Vagina (tissue), 2 donors: ENCODE measurements around the gene ZNF524.

Source experiments
- POLR2A ChIP-seq, 2 donors: fragments of 450-650 bp; IDR thresholded peaks; one replicate each; pipeline ENCODE4 v1.6.1; 2017; ENCODE audit warnings: antibody characterized with exemption in 2 of 2, mild to moderate bottlenecking in 2 of 2, moderate library complexity in 2 of 2
- POLR2AphosphoS5 ChIP-seq, 2 donors: sonication (generic); formaldehyde crosslinking; IDR thresholded peaks; one replicate each; pipeline ENCODE4 v1.9.0; 2017; ENCODE audit warnings: antibody characterized with exemption in 2 of 2, mild to moderate bottlenecking in 2 of 2, low read depth in 1 of 2; ENCODE audit not compliant: insufficient read depth in 1 of 2
- TF ChIP-seq, protein P1 (sequence below), 3 experiments: fragments of 450-650 bp in 2 of 3; fragments of 200-600 bp in 1 of 3; sonication (generic) in 1 of 3; IDR thresholded peaks; one replicate each; pipeline ENCODE4 v1.5.1; 2017 to 2019; ENCODE audit warnings: antibody characterized with exemption in 3 of 3, mild to moderate bottlenecking in 2 of 3, moderate library complexity in 2 of 3

DNA sequence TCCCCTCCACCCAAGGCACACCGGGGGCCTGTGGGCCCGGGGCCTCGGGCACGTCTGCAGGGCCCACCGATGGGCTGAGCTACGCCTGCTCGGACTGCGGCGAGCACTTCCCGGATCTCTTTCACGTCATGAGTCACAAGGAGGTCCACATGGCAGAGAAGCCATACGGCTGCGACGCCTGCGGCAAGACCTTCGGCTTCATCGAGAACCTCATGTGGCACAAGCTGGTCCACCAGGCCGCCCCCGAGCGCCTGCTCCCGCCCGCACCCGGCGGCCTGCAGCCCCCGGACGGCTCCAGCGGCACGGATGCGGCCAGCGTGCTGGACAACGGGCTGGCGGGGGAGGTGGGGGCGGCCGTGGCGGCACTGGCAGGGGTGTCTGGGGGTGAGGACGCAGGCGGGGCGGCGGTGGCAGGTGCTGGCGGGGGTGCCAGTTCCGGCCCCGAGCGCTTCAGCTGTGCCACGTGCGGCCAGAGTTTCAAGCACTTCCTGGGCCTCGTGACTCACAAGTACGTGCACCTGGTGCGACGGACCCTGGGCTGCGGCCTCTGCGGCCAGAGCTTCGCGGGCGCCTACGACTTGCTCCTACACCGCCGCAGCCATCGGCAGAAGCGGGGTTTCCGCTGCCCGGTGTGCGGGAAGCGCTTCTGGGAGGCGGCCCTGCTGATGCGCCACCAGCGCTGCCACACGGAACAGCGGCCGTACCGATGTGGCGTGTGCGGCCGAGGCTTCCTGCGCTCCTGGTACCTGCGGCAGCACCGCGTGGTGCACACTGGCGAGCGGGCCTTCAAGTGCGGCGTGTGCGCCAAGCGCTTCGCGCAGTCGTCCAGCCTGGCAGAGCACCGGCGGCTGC is 15.7 kb downstream of the ZNF524 start:
- TF ChIP-seq POLR2AphosphoS5 (IDR thresholded peaks at IDR 0.05; ENCODE audit: insufficient read depth in 1 of 2, low read depth in 1 of 2) (no peak), POLR2A (IDR thresholded peaks at IDR 0.05) (no peak)
- TF ChIP-seq, protein P1, sequence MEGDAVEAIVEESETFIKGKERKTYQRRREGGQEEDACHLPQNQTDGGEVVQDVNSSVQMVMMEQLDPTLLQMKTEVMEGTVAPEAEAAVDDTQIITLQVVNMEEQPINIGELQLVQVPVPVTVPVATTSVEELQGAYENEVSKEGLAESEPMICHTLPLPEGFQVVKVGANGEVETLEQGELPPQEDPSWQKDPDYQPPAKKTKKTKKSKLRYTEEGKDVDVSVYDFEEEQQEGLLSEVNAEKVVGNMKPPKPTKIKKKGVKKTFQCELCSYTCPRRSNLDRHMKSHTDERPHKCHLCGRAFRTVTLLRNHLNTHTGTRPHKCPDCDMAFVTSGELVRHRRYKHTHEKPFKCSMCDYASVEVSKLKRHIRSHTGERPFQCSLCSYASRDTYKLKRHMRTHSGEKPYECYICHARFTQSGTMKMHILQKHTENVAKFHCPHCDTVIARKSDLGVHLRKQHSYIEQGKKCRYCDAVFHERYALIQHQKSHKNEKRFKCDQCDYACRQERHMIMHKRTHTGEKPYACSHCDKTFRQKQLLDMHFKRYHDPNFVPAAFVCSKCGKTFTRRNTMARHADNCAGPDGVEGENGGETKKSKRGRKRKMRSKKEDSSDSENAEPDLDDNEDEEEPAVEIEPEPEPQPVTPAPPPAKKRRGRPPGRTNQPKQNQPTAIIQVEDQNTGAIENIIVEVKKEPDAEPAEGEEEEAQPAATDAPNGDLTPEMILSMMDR (IDR thresholded peaks at IDR 0.05) = no peak
